Liver (tissue), 9 donors: ENCODE measurements around the gene CNTLN. TPM values are rescaled to one million over a fixed set of nuclear protein-coding genes. Genes with fewer than 3 reads are reported as not detected.

Experiments used
- DNase-seq: peaks from one replicate; pipeline ENCODE4 v3.0.0-alpha.2; 2017; ENCODE audit warnings: low spot score
- H3K27ac ChIP-seq, 2 donors: one replicate each; pipeline ENCODE4 v1.7.0; 2013; ENCODE audit warnings: inconsistent platforms in 2 of 2, low read length in 2 of 2, control low read depth in 1 of 2, low read depth in 1 of 2, mild to moderate bottlenecking in 1 of 2
- H3K27me3 ChIP-seq, 4 donors: one replicate each; pipeline versions ENCODE4 v1.6.1 to v1.7.0; 2013; ENCODE audit warnings: low read length in 3 of 4, inconsistent platforms in 1 of 4, mild to moderate bottlenecking in 1 of 4, moderate library complexity in 1 of 4; ENCODE audit not compliant: control insufficient read depth in 4 of 4, insufficient read depth in 4 of 4
- H3K36me3 ChIP-seq, 4 donors: one replicate each; pipeline versions ENCODE4 v1.6.1 to v1.7.0; 2013; ENCODE audit warnings: low read length in 3 of 4, mild to moderate bottlenecking in 3 of 4, low read depth in 1 of 4, moderate library complexity in 1 of 4; ENCODE audit not compliant: control insufficient read depth in 4 of 4, insufficient read depth in 3 of 4
- H3K4me1 ChIP-seq, 4 donors: one replicate each; pipeline versions ENCODE4 v1.6.1 to v1.7.0; 2013; ENCODE audit warnings: low read length in 3 of 4, mild to moderate bottlenecking in 3 of 4, moderate library complexity in 1 of 4; ENCODE audit not compliant: control insufficient read depth in 4 of 4, insufficient read depth in 4 of 4
- H3K4me3 ChIP-seq, 3 donors: one replicate each; pipeline versions ENCODE4 v1.6.1 to v1.7.0; 2013; ENCODE audit warnings: low read length in 3 of 3, control low read depth in 1 of 3, low read depth in 1 of 3, mild to moderate bottlenecking in 1 of 3
- H3K9ac ChIP-seq, 2 donors: one replicate each; pipeline ENCODE4 v1.7.0; 2013; ENCODE audit warnings: low read length in 2 of 2, mild to moderate bottlenecking in 2 of 2, moderate library complexity in 2 of 2, control low read depth in 1 of 2, low read depth in 1 of 2
- H3K9me3 ChIP-seq, 4 donors: one replicate each; pipeline versions ENCODE4 v1.6.1 to v1.7.0; 2013; ENCODE audit warnings: low read length in 3 of 4; ENCODE audit not compliant: control insufficient read depth in 4 of 4
- FOXA1 ChIP-seq: IDR thresholded peaks from 2 replicates; pipeline ENCODE4 v1.6.1; 2016; ENCODE audit warnings: antibody characterized with exemption
- FOXA2 ChIP-seq: IDR thresholded peaks from 2 replicates; pipeline ENCODE4 v1.6.1; 2016; ENCODE audit warnings: antibody characterized with exemption
- GABPA ChIP-seq, 2 donors: IDR thresholded peaks in 1 of 2; conservative IDR thresholded peaks in 1 of 2; 2 replicates each; pipeline ENCODE4 v1.6.1; 2016; ENCODE audit warnings: antibody characterized with exemption in 2 of 2, mild to moderate bottlenecking in 1 of 2, moderate library complexity in 1 of 2
- HNF4A ChIP-seq, 2 donors: conservative IDR thresholded peaks; 2 replicates each; pipeline ENCODE4 v1.6.1; 2016; ENCODE audit warnings: antibody characterized with exemption in 2 of 2, mild to moderate bottlenecking in 2 of 2
- HNF4G ChIP-seq: IDR thresholded peaks from 2 replicates; pipeline ENCODE4 v1.6.1; 2016; ENCODE audit warnings: antibody characterized with exemption
- JUND ChIP-seq, 2 donors: IDR thresholded peaks; 2 replicates each; pipeline ENCODE4 v1.6.1; 2016; ENCODE audit warnings: antibody characterized with exemption in 2 of 2
- NR2F2 ChIP-seq: IDR thresholded peaks from 2 replicates; pipeline ENCODE4 v1.6.1; 2016; ENCODE audit warnings: antibody characterized with exemption
- RAD21 ChIP-seq, 2 donors: IDR thresholded peaks; 2 replicates each; pipeline ENCODE4 v1.6.1; 2016; ENCODE audit warnings: antibody characterized with exemption in 2 of 2, mild to moderate bottlenecking in 2 of 2
- RXRA ChIP-seq, 2 donors: IDR thresholded peaks; 2 replicates each; pipeline ENCODE4 v1.6.1; 2017 to 2018; ENCODE audit warnings: antibody characterized with exemption in 2 of 2, mild to moderate bottlenecking in 1 of 2
- SP1 ChIP-seq: IDR thresholded peaks from 2 replicates; pipeline ENCODE4 v1.6.1; 2018; ENCODE audit warnings: antibody characterized with exemption, mild to moderate bottlenecking
- TAF1 ChIP-seq: conservative IDR thresholded peaks from 2 replicates; pipeline ENCODE4 v1.6.1; 2016; ENCODE audit warnings: antibody characterized with exemption, mild to moderate bottlenecking
- YY1 ChIP-seq: IDR thresholded peaks from 2 replicates; pipeline ENCODE4 v1.6.1; 2016; ENCODE audit warnings: antibody characterized with exemption, mild to moderate bottlenecking
- WGBS: extraction: QIAGEN DNeasy Blood & Tissue Kit; methylation state at CpG from one replicate; pipeline ENCODE4 v1.1.7; 2013; 5-methylcytosine and 5-hydroxymethylcytosine counted together
- polyA plus RNA-seq, 2 donors: library from polyadenylated mRNA; stranded (reverse) in 1 of 2; unstranded in 1 of 2; fragments of 200-250 nt in 1 of 2; fragments of >200 nt in 1 of 2; fragmentation: Nextera tagmentation in 1 of 2; extraction: Ambion mirVana in 1 of 2; gene quantifications; one replicate each; pipeline versions ENCODE4 v1.2.1 to v1.2.3, GENCODE V29; 2013 to 2015
- total RNA-seq, 2 donors: library from RNA; depleted of rRNA; stranded (reverse); fragments of >200 nt; gene quantifications; one replicate each; pipeline ENCODE4 v1.2.3, GENCODE V29; 2014
- TF ChIP-seq, protein P1 (sequence below): fragments of 150-350 bp; IDR thresholded peaks from 2 replicates; pipeline ENCODE4 v1.5.1; 2017; ENCODE audit warnings: improper control_type of control experiment, low read depth, low read length; ENCODE audit not compliant: missing input control
- TF ChIP-seq, protein P2 (sequence below): IDR thresholded peaks from 2 replicates; pipeline ENCODE4 v1.6.1; 2016; ENCODE audit warnings: antibody characterized with exemption
- TF ChIP-seq, protein P3 (sequence below): IDR thresholded peaks from 2 replicates; pipeline ENCODE4 v1.6.1; 2016; ENCODE audit warnings: antibody characterized with exemption
- TF ChIP-seq, protein P4 (sequence below): IDR thresholded peaks from 2 replicates; pipeline ENCODE4 v1.6.1; 2016; ENCODE audit warnings: antibody characterized with exemption
- TF ChIP-seq, protein P5 (sequence below): IDR thresholded peaks from 2 replicates; pipeline ENCODE4 v1.6.1; 2016; ENCODE audit warnings: antibody characterized with exemption, mild to moderate bottlenecking
- donor health status: healthy.
- donor health status: healthy.
- donor health status: healthy.
- donor health status: healthy.
- donor health status: healthy.

The CNTLN gene
- total and polyA plus RNA-seq, 4 donors: 2.8 to 31.4 (median 11.0) TPM

DNA sequence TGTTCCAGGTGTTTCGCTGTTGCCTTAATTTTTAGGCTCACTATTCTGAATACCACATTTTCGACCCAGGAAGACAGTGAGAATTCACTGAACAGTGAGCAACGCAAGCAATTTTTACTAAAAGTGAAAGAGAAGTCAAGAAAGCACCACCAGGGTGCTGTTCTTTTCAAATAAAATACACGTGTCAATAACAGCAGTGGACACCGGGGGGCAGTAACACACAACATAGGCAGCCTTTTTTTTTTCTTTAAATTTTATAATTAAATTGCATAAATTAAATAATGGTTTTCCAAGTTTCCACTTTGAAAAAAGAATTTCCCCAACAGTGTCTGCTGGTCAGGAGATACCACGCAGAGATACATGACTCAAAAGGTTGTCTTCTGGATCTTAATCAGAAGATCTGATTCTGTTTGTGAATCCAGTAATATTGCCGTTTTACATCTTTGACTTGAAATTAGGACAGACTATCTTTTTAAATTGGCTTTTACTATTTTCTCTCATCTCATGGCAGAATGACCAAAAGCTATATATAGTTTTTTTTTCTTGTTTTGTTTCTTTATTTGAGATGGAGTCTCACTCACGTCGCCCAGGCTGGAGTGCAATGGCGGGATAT, 396.9 kb downstream of the CNTLN start:
- Histone ChIP-seq H3K36me3 (no peaks in the 10 kb centered on the region), H3K27ac (no peak overlapping the region), H3K4me3 (no peak overlapping the region), H3K4me1 (peaks cover 0 to 3% (median 1%) of the 10 kb centered on the region in 4 donors), H3K9me3 (no peaks in the 10 kb centered on the region), H3K9ac (peak overlapping the region in 1 of 2 donors; percentile 47), H3K27me3 (no peaks in the 10 kb centered on the region)
- no peak for TF ChIP-seq HNF4G
- TF ChIP-seq RAD21 (IDR thresholded peaks at IDR 0.05): peak; percentile 79 to 81
- no peak for TF ChIP-seq HNF4A (conservative IDR thresholded peaks at IDR 0.05)
- TF ChIP-seq, protein P1, sequence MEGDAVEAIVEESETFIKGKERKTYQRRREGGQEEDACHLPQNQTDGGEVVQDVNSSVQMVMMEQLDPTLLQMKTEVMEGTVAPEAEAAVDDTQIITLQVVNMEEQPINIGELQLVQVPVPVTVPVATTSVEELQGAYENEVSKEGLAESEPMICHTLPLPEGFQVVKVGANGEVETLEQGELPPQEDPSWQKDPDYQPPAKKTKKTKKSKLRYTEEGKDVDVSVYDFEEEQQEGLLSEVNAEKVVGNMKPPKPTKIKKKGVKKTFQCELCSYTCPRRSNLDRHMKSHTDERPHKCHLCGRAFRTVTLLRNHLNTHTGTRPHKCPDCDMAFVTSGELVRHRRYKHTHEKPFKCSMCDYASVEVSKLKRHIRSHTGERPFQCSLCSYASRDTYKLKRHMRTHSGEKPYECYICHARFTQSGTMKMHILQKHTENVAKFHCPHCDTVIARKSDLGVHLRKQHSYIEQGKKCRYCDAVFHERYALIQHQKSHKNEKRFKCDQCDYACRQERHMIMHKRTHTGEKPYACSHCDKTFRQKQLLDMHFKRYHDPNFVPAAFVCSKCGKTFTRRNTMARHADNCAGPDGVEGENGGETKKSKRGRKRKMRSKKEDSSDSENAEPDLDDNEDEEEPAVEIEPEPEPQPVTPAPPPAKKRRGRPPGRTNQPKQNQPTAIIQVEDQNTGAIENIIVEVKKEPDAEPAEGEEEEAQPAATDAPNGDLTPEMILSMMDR: peak; percentile 71
- TF ChIP-seq, protein P2, sequence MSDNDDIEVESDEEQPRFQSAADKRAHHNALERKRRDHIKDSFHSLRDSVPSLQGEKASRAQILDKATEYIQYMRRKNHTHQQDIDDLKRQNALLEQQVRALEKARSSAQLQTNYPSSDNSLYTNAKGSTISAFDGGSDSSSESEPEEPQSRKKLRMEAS: no peak
- peak; percentile 84 for TF ChIP-seq YY1
- no peak for TF ChIP-seq GABPA (IDR thresholded peaks at IDR 0.05 in 1 of 2, conservative IDR thresholded peaks at IDR 0.05 in 1 of 2)
- TF ChIP-seq, protein P3, sequence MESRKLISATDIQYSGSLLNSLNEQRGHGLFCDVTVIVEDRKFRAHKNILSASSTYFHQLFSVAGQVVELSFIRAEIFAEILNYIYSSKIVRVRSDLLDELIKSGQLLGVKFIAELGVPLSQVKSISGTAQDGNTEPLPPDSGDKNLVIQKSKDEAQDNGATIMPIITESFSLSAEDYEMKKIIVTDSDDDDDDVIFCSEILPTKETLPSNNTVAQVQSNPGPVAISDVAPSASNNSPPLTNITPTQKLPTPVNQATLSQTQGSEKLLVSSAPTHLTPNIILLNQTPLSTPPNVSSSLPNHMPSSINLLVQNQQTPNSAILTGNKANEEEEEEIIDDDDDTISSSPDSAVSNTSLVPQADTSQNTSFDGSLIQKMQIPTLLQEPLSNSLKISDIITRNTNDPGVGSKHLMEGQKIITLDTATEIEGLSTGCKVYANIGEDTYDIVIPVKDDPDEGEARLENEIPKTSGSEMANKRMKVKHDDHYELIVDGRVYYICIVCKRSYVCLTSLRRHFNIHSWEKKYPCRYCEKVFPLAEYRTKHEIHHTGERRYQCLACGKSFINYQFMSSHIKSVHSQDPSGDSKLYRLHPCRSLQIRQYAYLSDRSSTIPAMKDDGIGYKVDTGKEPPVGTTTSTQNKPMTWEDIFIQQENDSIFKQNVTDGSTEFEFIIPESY: no peak
- TF ChIP-seq, protein P4, sequence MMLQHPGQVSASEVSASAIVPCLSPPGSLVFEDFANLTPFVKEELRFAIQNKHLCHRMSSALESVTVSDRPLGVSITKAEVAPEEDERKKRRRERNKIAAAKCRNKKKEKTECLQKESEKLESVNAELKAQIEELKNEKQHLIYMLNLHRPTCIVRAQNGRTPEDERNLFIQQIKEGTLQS: no peak
- TF ChIP-seq, protein P5, sequence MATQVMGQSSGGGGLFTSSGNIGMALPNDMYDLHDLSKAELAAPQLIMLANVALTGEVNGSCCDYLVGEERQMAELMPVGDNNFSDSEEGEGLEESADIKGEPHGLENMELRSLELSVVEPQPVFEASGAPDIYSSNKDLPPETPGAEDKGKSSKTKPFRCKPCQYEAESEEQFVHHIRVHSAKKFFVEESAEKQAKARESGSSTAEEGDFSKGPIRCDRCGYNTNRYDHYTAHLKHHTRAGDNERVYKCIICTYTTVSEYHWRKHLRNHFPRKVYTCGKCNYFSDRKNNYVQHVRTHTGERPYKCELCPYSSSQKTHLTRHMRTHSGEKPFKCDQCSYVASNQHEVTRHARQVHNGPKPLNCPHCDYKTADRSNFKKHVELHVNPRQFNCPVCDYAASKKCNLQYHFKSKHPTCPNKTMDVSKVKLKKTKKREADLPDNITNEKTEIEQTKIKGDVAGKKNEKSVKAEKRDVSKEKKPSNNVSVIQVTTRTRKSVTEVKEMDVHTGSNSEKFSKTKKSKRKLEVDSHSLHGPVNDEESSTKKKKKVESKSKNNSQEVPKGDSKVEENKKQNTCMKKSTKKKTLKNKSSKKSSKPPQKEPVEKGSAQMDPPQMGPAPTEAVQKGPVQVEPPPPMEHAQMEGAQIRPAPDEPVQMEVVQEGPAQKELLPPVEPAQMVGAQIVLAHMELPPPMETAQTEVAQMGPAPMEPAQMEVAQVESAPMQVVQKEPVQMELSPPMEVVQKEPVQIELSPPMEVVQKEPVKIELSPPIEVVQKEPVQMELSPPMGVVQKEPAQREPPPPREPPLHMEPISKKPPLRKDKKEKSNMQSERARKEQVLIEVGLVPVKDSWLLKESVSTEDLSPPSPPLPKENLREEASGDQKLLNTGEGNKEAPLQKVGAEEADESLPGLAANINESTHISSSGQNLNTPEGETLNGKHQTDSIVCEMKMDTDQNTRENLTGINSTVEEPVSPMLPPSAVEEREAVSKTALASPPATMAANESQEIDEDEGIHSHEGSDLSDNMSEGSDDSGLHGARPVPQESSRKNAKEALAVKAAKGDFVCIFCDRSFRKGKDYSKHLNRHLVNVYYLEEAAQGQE: no peak
- DNase-seq: peak; percentile 44
- 43% methylated on average over 10 of the region's 10 CpGs for WGBS

DNA sequence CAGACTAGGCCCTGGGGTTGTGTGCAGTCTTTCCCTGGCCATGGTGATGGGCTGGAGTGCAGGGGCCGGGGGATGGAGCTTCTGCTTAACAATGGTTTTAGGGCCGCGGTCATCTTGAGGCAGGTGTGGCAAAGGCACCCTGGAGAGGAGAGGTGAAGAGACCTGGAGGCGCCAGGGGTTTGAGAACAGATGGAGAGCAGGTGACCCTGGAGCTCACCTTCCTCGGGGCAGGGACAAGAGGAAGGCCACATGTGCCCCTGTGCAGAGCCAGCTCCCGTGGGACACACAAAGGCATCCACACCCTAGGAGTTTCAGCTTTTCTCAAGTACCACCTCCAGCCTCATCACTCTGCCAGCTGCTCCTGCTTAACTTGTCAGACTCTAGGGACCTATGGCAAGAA, 397.6 kb downstream of the CNTLN start:
- Histone ChIP-seq H3K9me3 (no peaks in the 10 kb centered on the region), H3K9ac (no peak overlapping the region), H3K4me3 (no peak overlapping the region), H3K36me3 (no peaks in the 10 kb centered on the region), H3K4me1 (peaks cover 0 to 3% (median 1%) of the 10 kb centered on the region in 4 donors), H3K27ac (no peak overlapping the region), H3K27me3 (no peaks in the 10 kb centered on the region)
- WGBS: 79% methylated on average over 6 of the region's 6 CpGs
- no peak for DNase-seq
- TF ChIP-seq HNF4A (conservative IDR thresholded peaks at IDR 0.05) (no peak), SP1 (no peak), RAD21 (IDR thresholded peaks at IDR 0.05) (no peak), GABPA (IDR thresholded peaks at IDR 0.05 in 1 of 2, conservative IDR thresholded peaks at IDR 0.05 in 1 of 2) (no peak), TAF1 (no peak), FOXA2 (no peak), FOXA1 (no peak), RXRA (IDR thresholded peaks at IDR 0.05) (no peak), NR2F2 (no peak), JUND (IDR thresholded peaks at IDR 0.05) (no peak)
- TF ChIP-seq, protein P4: no peak
- TF ChIP-seq, protein P5: no peak
- TF ChIP-seq, protein P1: no peak
